Ovary (tissue), 3 donors: ENCODE measurements around the gene C16orf86.

Experiments
- EP300 ChIP-seq: sonication (generic); formaldehyde crosslinking; IDR thresholded peaks from one replicate; pipeline ENCODE4 v1.6.1; 2017; ENCODE audit warnings: antibody characterized with exemption
- POLR2A ChIP-seq: fragments of 450-650 bp; IDR thresholded peaks from one replicate; pipeline ENCODE4 v1.6.1; 2017; ENCODE audit warnings: antibody characterized with exemption, mild to moderate bottlenecking, moderate library complexity
- TF ChIP-seq, protein P1 (sequence below), 3 donors: fragments of 450-650 bp in 2 of 3; fragments of 200-600 bp in 1 of 3; IDR thresholded peaks; one replicate each; pipeline versions ENCODE4 v1.5.1 to v1.8.0; 2016 to 2022; ENCODE audit warnings: antibody characterized with exemption in 3 of 3, mild to moderate bottlenecking in 1 of 3
- donor health status: DM: no; HTN: no; CAD: no.

DNA sequence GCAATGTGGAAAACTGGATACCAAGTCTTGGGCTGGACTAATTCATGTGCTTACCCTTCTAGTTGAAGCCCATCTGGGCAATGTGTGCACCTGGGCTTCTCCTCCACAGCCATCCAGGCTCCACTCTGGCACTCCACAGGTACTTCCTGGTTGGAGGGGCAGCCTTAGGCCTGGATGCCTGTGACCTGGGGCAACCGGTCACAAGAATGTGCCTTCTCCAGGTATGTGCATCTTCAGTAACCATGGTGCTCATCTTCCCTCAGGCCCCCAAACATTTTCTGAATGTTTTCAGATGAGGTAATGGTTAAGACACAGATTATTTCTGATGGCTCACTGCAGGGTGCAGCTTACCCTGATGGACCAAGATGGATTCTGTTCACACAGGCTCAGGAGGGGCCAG lies 11.1 kb downstream of the C16orf86 start:
- TF ChIP-seq POLR2A (no peak), EP300 (no peak)
- TF ChIP-seq, protein P1, sequence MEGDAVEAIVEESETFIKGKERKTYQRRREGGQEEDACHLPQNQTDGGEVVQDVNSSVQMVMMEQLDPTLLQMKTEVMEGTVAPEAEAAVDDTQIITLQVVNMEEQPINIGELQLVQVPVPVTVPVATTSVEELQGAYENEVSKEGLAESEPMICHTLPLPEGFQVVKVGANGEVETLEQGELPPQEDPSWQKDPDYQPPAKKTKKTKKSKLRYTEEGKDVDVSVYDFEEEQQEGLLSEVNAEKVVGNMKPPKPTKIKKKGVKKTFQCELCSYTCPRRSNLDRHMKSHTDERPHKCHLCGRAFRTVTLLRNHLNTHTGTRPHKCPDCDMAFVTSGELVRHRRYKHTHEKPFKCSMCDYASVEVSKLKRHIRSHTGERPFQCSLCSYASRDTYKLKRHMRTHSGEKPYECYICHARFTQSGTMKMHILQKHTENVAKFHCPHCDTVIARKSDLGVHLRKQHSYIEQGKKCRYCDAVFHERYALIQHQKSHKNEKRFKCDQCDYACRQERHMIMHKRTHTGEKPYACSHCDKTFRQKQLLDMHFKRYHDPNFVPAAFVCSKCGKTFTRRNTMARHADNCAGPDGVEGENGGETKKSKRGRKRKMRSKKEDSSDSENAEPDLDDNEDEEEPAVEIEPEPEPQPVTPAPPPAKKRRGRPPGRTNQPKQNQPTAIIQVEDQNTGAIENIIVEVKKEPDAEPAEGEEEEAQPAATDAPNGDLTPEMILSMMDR (IDR thresholded peaks at IDR 0.05): no peak
